Common myeloid progenitor, CD34-positive (primary cell): ENCODE measurements around the gene PCDHA7. TPM values are rescaled to one million over a fixed set of nuclear protein-coding genes. Genes with fewer than 3 reads are reported as not detected.
A peak's percentile ranks its signal among the peaks of the same experiment; 100 is the strongest.
"Not testable (repeated sequence)": the region's sequence is repeated elsewhere in the genome, so short reads cannot be mapped to it uniquely, and the experiment has no call there.

Experiments
- CTCF ChIA-PET: fragments of 350-600 bp; sonication (Branson Sonifier 250); formaldehyde crosslinking; loops from one replicate; lab custom pipeline; 2021; ENCODE audit warnings: antibody characterized with exemption; lab: Charles Lee
- POLR2A ChIA-PET: fragments of 350-600 bp; sonication (Branson Sonifier 250); formaldehyde crosslinking; loops from one replicate; lab custom pipeline; 2021; ENCODE audit warnings: antibody characterized with exemption; lab: Charles Lee
- DNase-seq, 3 donors: peaks; one replicate each; pipeline versions ENCODE4 v3.0.0 to v3.0.0-alpha.2; 2013
- H3K27ac ChIP-seq, 2 experiments: 1 replicate in 1 of 2; 2 replicates in 1 of 2; pipeline ENCODE4 v1.7.0; 2013; ENCODE audit warnings: inconsistent platforms in 2 of 2, low read length in 2 of 2, mild to moderate bottlenecking in 2 of 2, low read depth in 1 of 2, moderate library complexity in 1 of 2; ENCODE audit not compliant: severe bottlenecking in 2 of 2, insufficient read depth in 1 of 2, poor library complexity in 1 of 2
- H3K27me3 ChIP-seq, 5 experiments: replicated peaks in 2 of 5; 1 replicate in 3 of 5; 2 replicates in 2 of 5; pipeline versions ENCODE4 v1.6.1 to v1.7.0; 2013; ENCODE audit warnings: low read length in 4 of 5, mild to moderate bottlenecking in 2 of 5, moderate library complexity in 2 of 5, inconsistent platforms in 1 of 5; ENCODE audit not compliant: insufficient read depth in 5 of 5, control insufficient read depth in 4 of 5
- H3K36me3 ChIP-seq, 4 experiments: 1 replicate in 2 of 4; 2 replicates in 2 of 4; pipeline versions ENCODE4 v1.6.1 to v1.7.0; 2013; ENCODE audit warnings: low read length in 3 of 4, control low read depth in 1 of 4, mild to moderate bottlenecking in 1 of 4; ENCODE audit not compliant: control insufficient read depth in 4 of 4, insufficient read depth in 4 of 4
- H3K4me1 ChIP-seq, 4 experiments: 1 replicate in 3 of 4; 2 replicates in 1 of 4; pipeline versions ENCODE4 v1.6.1 to v1.7.1; 2013; ENCODE audit warnings: low read length in 3 of 4, mild to moderate bottlenecking in 3 of 4, control low read depth in 1 of 4, inconsistent platforms in 1 of 4, moderate library complexity in 1 of 4; ENCODE audit not compliant: control insufficient read depth in 4 of 4, insufficient read depth in 4 of 4; ENCODE audit errors: control extremely low read depth in 1 of 4
- H3K4me3 ChIP-seq, 7 experiments: 1 replicate in 4 of 7; 2 replicates in 3 of 7; pipeline versions ENCODE4 v1.5.1 to v1.7.0; 2013; ENCODE audit warnings: mild to moderate bottlenecking in 7 of 7, low read length in 6 of 7, moderate library complexity in 6 of 7, inconsistent platforms in 2 of 7, low read depth in 2 of 7, control low read depth in 1 of 7; ENCODE audit not compliant: insufficient read depth in 4 of 7, control insufficient read depth in 1 of 7; ENCODE audit errors: extremely low read depth in 1 of 7
- H3K9me3 ChIP-seq, 5 experiments: 1 replicate in 4 of 5; 2 replicates in 1 of 5; pipeline versions ENCODE4 v1.6.1 to v1.7.1; 2013; ENCODE audit warnings: low read length in 4 of 5, mild to moderate bottlenecking in 2 of 5, inconsistent platforms in 1 of 5, low read depth in 1 of 5, moderate library complexity in 1 of 5; ENCODE audit not compliant: control insufficient read depth in 4 of 5, insufficient read depth in 2 of 5; ENCODE audit errors: control extremely low read depth in 1 of 5
- WGBS: methylation state at CpG from one replicate; pipeline ENCODE4 v1.1.5; 2013; ENCODE audit not compliant: insufficient coverage; 5-methylcytosine and 5-hydroxymethylcytosine counted together
- polyA plus RNA-seq: library from polyadenylated mRNA; unstranded; fragments of 120-200 nt; gene quantifications from one replicate; pipeline ENCODE4 v1.2.1, GENCODE V29; 2013

The PCDHA7 gene, protein sequence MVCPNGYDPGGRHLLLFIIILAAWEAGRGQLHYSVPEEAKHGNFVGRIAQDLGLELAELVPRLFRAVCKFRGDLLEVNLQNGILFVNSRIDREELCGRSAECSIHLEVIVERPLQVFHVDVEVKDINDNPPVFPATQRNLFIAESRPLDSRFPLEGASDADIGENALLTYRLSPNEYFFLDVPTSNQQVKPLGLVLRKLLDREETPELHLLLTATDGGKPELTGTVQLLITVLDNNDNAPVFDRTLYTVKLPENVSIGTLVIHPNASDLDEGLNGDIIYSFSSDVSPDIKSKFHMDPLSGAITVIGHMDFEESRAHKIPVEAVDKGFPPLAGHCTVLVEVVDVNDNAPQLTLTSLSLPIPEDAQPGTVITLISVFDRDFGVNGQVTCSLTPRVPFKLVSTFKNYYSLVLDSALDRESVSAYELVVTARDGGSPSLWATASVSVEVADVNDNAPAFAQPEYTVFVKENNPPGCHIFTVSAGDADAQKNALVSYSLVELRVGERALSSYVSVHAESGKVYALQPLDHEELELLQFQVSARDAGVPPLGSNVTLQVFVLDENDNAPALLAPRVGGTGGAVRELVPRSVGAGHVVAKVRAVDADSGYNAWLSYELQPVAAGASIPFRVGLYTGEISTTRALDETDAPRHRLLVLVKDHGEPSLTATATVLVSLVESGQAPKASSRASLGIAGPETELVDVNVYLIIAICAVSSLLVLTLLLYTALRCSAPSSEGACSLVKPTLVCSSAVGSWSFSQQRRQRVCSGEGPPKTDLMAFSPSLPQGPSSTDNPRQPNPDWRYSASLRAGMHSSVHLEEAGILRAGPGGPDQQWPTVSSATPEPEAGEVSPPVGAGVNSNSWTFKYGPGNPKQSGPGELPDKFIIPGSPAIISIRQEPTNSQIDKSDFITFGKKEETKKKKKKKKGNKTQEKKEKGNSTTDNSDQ
- 0.03 TPM for polyA plus RNA-seq

GRCh38 chr5:140833993-140834392 lies at the start of gene PCDHA7:
PCDHA7 (plus strand) TSS chr5:140834269; CDS start chr5:140834384, 115 bp downstream.
- H3K9me3 ChIP-seq, result peaks cover 5 to 43% (median 28%) of the 10 kb centered on the region in 5 experiments
- H3K4me1 ChIP-seq, result no peaks in the 10 kb centered on the region
- WGBS, result 21% methylated on average over 4 of the region's 8 CpGs
- no peak within 1 kb of the TSS for H3K27ac ChIP-seq
- DNase-seq, result peak in 2 of 3 donors; percentile 3 to 13
- H3K27me3 ChIP-seq, result peaks cover 0 to 29% (median 12%) of the 10 kb centered on the region in 5 experiments
- ChIA-PET CTCF (no interaction called here), POLR2A (no interaction called here)
- H3K36me3 ChIP-seq, result no peaks in the 10 kb centered on the region
- H3K4me3 ChIP-seq, result peak within 1 kb of the TSS in 1 of 7 experiments; percentile 5

- Histone ChIP-seq H3K27ac (no peak within 1 kb of the TSS), H3K4me1 (no peaks in the 10 kb centered on the region), H3K36me3 (peaks cover 0 to 2% (median 0%) of the 10 kb centered on the region in 4 experiments), H3K4me3 (peak within 1 kb of the TSS in 1 of 7 experiments; percentile 41), H3K9me3 (peaks cover 6 to 77% (median 49%) of the 10 kb centered on the region in 5 experiments), H3K27me3 (peaks cover 10 to 38% (median 18%) of the 10 kb centered on the region in 5 experiments)
- DNase-seq, result peak in 2 of 3 donors; percentile 7 to 8
- POLR2A ChIA-PET, result no interaction called here
- CTCF ChIA-PET, result no interaction called here
- WGBS, result 18% methylated on average over 27 of the region's 29 CpGs
Observed at GRCh38 chr5:140785905-140786686, 48.0 kb upstream of the PCDHA7 start, which contains the start of gene PCDHA1. PCDHA1 (plus strand) TSS chr5:140786140.

DNA sequence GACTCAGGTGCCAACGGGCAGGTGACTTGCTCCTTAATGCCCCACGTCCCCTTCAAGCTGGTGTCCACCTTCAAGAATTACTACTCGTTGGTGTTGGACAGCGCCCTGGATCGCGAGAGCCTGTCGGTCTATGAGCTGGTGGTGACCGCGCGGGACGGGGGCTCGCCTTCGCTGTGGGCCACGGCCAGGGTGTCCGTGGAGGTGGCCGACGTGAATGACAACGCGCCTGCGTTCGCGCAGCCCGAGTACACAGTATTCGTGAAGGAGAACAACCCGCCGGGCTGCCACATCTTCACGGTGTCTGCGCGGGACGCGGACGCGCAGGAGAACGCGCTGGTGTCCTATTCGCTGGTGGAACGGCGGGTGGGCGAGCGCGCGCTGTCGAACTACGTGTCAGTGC lies 46.6 kb upstream of the PCDHA7 start:
- H3K36me3 ChIP-seq, H3K27ac ChIP-seq, H3K4me1 ChIP-seq, H3K4me3 ChIP-seq, DNase-seq, POLR2A ChIA-PET: not testable (repeated sequence)
- peaks cover 8 to 72% (median 43%) of the 10 kb centered on the region in 5 experiments for H3K9me3 ChIP-seq
- CTCF ChIA-PET, result interaction anchor here (1.2 kb wide), 1 partner anchor 12 kb away, joined by 3 read pairs; no protein-coding TSS in a partner anchor
- 44% methylated on average over 38 of the region's 44 CpGs for WGBS
- peaks cover 10 to 38% (median 18%) of the 10 kb centered on the region in 5 experiments for H3K27me3 ChIP-seq

DNA sequence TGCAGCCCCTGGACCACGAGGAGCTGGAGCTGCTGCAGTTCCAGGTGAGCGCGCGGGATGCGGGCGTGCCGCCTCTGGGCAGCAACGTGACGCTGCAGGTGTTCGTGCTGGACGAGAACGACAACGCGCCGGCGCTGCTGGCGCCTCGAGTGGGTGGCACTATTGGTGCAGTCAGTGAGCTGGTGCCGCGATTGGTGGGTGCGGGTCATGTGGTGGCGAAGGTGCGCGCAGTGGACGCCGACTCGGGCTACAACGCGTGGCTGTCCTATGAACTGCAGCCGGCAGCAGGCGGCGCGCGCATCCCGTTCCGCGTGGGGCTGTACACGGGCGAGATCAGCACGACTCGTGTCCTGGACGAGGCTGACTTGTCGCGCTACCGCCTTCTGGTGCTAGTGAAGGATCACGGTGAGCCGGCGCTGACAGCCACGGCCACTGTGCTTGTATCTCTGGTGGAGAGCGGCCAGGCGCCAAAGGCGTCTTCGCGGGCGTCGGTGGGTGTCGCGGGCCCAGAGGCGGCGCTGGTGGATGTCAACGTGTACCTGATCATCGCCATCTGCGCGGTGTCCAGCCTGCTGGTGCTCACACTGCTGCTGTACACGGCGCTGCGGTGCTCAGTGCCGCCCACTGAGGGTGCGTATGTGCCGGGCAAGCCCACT lies 46.1 kb upstream of the PCDHA7 start:
- H3K36me3 ChIP-seq, H3K27ac ChIP-seq, POLR2A ChIA-PET, H3K4me3 ChIP-seq, DNase-seq, H3K4me1 ChIP-seq: not testable (repeated sequence)
- Histone ChIP-seq H3K27me3 (peaks cover 10 to 38% (median 18%) of the 10 kb centered on the region in 5 experiments), H3K9me3 (peaks cover 11 to 73% (median 40%) of the 10 kb centered on the region in 5 experiments)
- CTCF ChIA-PET, result interaction anchor here (1.2 kb wide), 1 partner anchor 12 kb away, joined by 3 read pairs; no protein-coding TSS in a partner anchor
- WGBS, result 40% methylated on average over 64 of the region's 70 CpGs

- Histone ChIP-seq H3K27me3 (peaks cover 10 to 50% (median 15%) of the 10 kb centered on the region in 5 experiments), H3K4me3 (no peak overlapping the region), H3K4me1 (no peaks in the 10 kb centered on the region), H3K27ac (no peak overlapping the region), H3K36me3 (peaks cover 0 to 2% (median 0%) of the 10 kb centered on the region in 4 experiments), H3K9me3 (peaks cover 24 to 76% (median 48%) of the 10 kb centered on the region in 5 experiments)
- ChIA-PET POLR2A (no interaction called here), CTCF (no interaction called here)
- no peak for DNase-seq
- 27% methylated on average over 2 of the region's 2 CpGs for WGBS
Observed at GRCh38 chr5:140791089-140791488, 43.0 kb upstream of the PCDHA7 start.
